ENCODE results near the gene RAET1E. TPM values are rescaled to one million over a fixed set of nuclear protein-coding genes. Genes with fewer than 3 reads are reported as not detected.
"Not testable (repeated sequence)": the region's sequence is repeated elsewhere in the genome, so short reads cannot be mapped to it uniquely, and the experiment has no call there.

The RAET1E gene
- total RNA-seq, 2 experiments from 2014 or later, result not detected

- Mint-ChIP-seq H3K36me3 (ENCODE audit: low read depth) (peaks cover 1% of the 10 kb centered on the region), H3K27ac (no peak overlapping the region), H3K4me3 (no peak overlapping the region), H3K4me1 (no peaks in the 10 kb centered on the region), H3K9me3 (peaks cover 8% of the 10 kb centered on the region), H3K27me3 (peaks cover 27% of the 10 kb centered on the region)
- CTCF ChIA-PET, result no interaction called here
- DNase-seq, result no peak
- POLR2A ChIA-PET, result no interaction called here
Observed at GRCh38 chr6:149913085-149913484, 15.2 kb upstream of the RAET1E start.

DNA sequence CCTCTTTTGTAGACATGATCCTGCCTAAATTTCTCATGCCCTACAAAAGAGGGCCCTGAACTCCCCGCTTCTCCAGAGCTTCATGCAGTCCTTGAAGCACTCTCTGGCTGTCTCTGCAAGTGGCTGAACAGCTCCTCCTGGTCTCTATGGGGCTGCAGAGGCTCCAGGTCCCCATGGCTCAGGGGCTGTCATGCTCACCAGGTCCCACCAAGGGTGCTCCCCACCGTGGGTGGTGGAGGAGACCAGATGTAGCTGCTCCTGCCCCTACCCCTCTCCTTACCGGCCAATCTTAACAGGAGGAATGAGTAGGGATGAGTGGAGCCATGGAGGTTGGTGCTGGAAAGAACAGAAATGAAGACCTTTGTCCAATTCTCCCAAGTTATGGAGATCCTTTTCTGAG, 14.8 kb upstream of the RAET1E start:
- CTCF ChIA-PET; H3K27ac Mint-ChIP-seq; H3K4me1 Mint-ChIP-seq; H3K4me3 Mint-ChIP-seq; H3K36me3 Mint-ChIP-seq (ENCODE audit: low read depth); DNase-seq; POLR2A ChIA-PET: not testable (repeated sequence)
- Mint-ChIP-seq H3K27me3 (peaks cover 29% of the 10 kb centered on the region), H3K9me3 (peaks cover 11% of the 10 kb centered on the region)

DNA sequence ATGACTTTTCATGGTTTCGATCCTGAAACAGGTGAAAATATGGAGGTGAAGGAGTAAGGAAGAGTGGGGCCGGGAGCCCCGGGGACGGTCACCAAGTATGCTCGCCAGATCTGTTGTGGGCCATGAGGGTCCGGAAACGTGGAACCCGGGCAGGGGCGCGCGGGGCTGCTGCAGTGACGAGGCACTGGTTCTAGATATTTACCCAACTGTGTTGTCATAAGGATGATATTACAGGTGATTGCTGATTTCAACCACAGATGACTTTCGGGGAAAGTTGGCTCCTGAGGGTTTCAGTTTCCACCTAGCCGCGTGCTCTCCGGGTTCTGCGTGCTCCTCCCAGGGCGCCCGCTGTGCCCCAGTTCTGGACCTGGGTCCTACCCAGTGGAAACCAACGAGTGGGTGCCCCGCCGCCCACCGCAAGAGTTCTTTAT, 12.8 kb upstream of the RAET1E start:
- Mint-ChIP-seq H3K36me3 (ENCODE audit: low read depth) (peaks cover 2% of the 10 kb centered on the region), H3K9me3 (peaks cover 11% of the 10 kb centered on the region), H3K4me1 (no peaks in the 10 kb centered on the region), H3K27me3 (peaks cover 32% of the 10 kb centered on the region), H3K4me3 (no peak overlapping the region), H3K27ac (no peak overlapping the region)
- ChIA-PET POLR2A (no interaction called here), CTCF (no interaction called here)
- no peak for DNase-seq

DNA sequence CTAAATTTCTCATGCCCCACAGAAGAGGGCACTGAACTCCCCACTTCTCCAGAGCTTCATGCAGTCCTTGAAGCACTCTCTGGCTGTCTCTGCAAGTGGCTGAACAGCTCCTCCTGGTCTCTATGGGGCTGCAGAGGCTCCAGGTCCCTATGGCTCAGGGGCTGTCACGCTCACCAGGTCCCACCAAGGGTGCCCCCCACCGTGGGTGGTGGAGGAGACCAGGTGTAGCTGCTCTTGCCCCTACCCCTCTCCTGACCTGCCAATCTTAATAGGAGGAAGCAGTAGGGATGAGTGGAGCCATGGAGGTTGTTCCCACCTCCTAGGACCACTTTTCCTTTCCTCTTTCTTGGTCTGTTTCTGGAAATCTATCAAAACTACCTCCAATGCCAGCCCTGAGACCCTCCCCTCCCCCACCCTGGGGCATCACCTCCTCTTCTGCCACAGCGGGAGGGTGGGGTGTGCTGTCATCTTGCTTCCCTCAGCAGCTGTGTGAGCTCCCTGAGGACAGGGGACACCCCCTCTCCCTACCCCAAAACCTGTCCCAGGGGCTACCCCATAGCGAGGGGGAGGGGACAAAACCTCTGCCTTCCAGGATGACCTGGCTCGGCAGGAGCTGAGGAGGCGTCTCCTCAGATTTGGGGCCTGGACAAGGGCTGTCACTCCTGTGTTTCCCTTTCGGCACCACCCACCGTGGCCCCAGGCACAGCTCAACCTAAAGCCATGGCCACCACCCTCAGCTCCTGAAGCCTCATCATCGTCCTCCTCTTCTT, 12.0 kb upstream of the RAET1E start:
- H3K27me3 Mint-ChIP-seq, result peaks cover 34% of the 10 kb centered on the region
- ChIA-PET CTCF (no interaction called here), POLR2A (no interaction called here)
- peaks cover 2% of the 10 kb centered on the region for H3K36me3 Mint-ChIP-seq (ENCODE audit: low read depth)
- H3K4me3 Mint-ChIP-seq, result no peak overlapping the region
- no peaks in the 10 kb centered on the region for H3K4me1 Mint-ChIP-seq
- H3K9me3 Mint-ChIP-seq, result peaks cover 11% of the 10 kb centered on the region
- no peak overlapping the region for H3K27ac Mint-ChIP-seq
- DNase-seq, result no peak

DNA sequence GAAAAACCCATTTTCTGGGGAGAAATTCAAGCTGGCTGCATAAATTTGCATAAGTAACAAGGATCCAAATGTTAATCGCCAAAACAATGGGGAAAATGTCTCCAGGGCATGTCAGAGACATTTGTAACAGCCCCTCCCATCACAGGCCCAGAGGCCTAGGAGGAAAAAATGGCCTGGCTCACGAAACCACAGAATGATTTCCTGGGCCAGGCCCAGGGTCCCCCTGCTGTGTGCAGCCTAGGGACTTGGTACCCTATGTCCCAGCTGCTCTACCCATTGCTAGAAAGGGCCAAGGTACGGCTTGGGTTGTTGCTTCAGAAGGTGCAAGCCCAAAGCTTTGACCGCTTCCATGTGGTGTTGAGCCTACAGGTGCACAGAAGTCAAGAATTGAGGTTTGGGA, 10.6 kb upstream of the RAET1E start:
- H3K27me3 Mint-ChIP-seq, result peaks cover 24% of the 10 kb centered on the region
- H3K9me3 Mint-ChIP-seq, result peaks cover 11% of the 10 kb centered on the region
- POLR2A ChIA-PET; H3K27ac Mint-ChIP-seq; H3K4me3 Mint-ChIP-seq; H3K4me1 Mint-ChIP-seq; DNase-seq; CTCF ChIA-PET; H3K36me3 Mint-ChIP-seq (ENCODE audit: low read depth): not testable (repeated sequence)

- CTCF ChIA-PET, result no interaction called here
Observed at GRCh38 chr6:149907317-149907716, 9.4 kb upstream of the RAET1E start.

DNA sequence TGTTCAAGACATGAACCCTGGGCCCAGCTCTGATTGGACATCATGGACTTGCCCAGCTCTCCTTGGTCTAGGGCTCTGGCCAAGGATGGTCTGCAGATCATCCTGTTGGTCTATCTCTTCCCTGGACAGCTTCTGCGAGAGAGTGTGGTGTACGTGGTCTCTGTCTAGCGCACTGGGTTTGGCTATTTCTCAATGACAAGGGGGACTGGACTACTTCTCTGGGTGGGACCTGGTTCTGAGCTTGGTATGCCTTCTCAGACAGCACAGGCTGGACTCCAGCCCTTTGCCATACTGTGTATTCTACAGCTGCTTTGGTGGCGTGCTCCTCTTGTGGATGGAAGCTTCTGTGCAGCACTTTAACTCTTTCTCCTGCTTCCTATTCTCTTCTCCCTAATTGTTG, 8.5 kb upstream of the RAET1E start:
- ChIA-PET CTCF (interaction anchor here (0.6 kb wide), 1 partner anchor 74 kb away, joined by 5 read pairs; no protein-coding TSS in a partner anchor), POLR2A (no interaction called here)
- no peak for DNase-seq
- Mint-ChIP-seq H3K36me3 (ENCODE audit: low read depth) (peaks cover 2% of the 10 kb centered on the region), H3K27ac (no peak overlapping the region), H3K27me3 (peaks cover 18% of the 10 kb centered on the region), H3K9me3 (peaks cover 11% of the 10 kb centered on the region), H3K4me1 (no peaks in the 10 kb centered on the region), H3K4me3 (no peak overlapping the region)

More at GRCh38 chr6:149907317-149907716, 9.4 kb upstream of the RAET1E start:
- Mint-ChIP-seq H3K4me3 (no peak overlapping the region), H3K36me3 (ENCODE audit: low read depth) (peaks cover 2% of the 10 kb centered on the region), H3K9me3 (peaks cover 11% of the 10 kb centered on the region), H3K4me1 (no peaks in the 10 kb centered on the region), H3K27ac (no peak overlapping the region), H3K27me3 (peaks cover 14% of the 10 kb centered on the region)
- POLR2A ChIA-PET, result no interaction called here
- DNase-seq, result no peak

- H3K4me3 Mint-ChIP-seq, result no peak overlapping the region
- H3K36me3 Mint-ChIP-seq (ENCODE audit: low read depth), result peaks cover 2% of the 10 kb centered on the region
- H3K9me3 Mint-ChIP-seq, result peaks cover 11% of the 10 kb centered on the region
- no peaks in the 10 kb centered on the region for H3K4me1 Mint-ChIP-seq
- POLR2A ChIA-PET, result interaction anchor here (1.2 kb wide), 1 partner anchor 9 kb away, joined by 4 read pairs; no protein-coding TSS in a partner anchor
- peaks cover 18% of the 10 kb centered on the region for H3K27me3 Mint-ChIP-seq
- DNase-seq, result no peak
- CTCF ChIA-PET, result interaction anchor here (0.6 kb wide), 1 partner anchor 73 kb away, joined by 5 read pairs; no protein-coding TSS in a partner anchor
- no peak overlapping the region for H3K27ac Mint-ChIP-seq
Observed at GRCh38 chr6:149905911-149906371, 8.0 kb upstream of the RAET1E start.

DNA sequence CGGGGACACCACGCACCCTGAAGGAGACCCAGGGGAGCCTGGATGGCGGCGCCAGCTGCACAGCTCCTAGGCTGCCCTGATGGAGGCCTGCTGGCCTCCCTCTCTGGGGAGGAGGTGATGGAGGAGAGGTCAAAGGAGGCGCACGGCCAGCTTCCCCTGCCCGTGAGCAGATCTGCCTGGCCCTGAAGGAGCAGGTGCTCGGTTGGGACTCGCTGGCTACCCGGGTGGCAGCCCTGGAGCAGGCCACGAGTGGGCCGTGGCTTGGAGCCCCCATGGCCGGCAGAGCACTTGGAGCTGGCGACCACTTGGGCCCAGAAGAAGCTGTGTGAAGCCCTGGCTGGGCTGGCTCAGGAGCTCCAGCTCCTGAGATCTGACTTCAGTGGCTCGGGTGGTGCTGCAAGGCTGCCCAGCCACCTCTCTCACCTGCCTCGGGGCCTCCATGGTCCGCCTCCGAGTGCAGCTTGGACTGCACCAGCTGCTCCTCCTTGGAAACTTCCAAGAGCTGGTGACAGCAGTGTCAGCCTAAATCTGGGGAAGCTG, 7.5 kb upstream of the RAET1E start:
- Mint-ChIP-seq H3K36me3 (ENCODE audit: low read depth) (peaks cover 2% of the 10 kb centered on the region), H3K27ac (no peak overlapping the region), H3K9me3 (peaks cover 11% of the 10 kb centered on the region), H3K4me1 (no peaks in the 10 kb centered on the region), H3K27me3 (peaks cover 17% of the 10 kb centered on the region), H3K4me3 (no peak overlapping the region)
- ChIA-PET CTCF (no interaction called here), POLR2A (interaction anchor here (1.2 kb wide), 1 partner anchor 9 kb away, joined by 4 read pairs; no protein-coding TSS in a partner anchor)
- peak; percentile 1 for DNase-seq

- no peak overlapping the region for H3K4me3 Mint-ChIP-seq
- no peak overlapping the region for H3K27ac Mint-ChIP-seq
- peaks cover 2% of the 10 kb centered on the region for H3K36me3 Mint-ChIP-seq (ENCODE audit: low read depth)
- no peaks in the 10 kb centered on the region for H3K4me1 Mint-ChIP-seq
- ChIA-PET POLR2A (interaction anchor here (1.0 to 1.2 kb wide), 2 partner anchors 8 to 63 kb away, joined by 3 to 4 read pairs; no protein-coding TSS in a partner anchor), CTCF (interaction anchor here (1.1 kb wide), 1 partner anchor 10 kb away, joined by 3 read pairs; no protein-coding TSS in a partner anchor)
- H3K9me3 Mint-ChIP-seq, result peaks cover 11% of the 10 kb centered on the region
- DNase-seq, result peak; percentile 14
- peaks cover 16% of the 10 kb centered on the region for H3K27me3 Mint-ChIP-seq
Observed at GRCh38 chr6:149904661-149905370, 6.9 kb upstream of the RAET1E start.

DNA sequence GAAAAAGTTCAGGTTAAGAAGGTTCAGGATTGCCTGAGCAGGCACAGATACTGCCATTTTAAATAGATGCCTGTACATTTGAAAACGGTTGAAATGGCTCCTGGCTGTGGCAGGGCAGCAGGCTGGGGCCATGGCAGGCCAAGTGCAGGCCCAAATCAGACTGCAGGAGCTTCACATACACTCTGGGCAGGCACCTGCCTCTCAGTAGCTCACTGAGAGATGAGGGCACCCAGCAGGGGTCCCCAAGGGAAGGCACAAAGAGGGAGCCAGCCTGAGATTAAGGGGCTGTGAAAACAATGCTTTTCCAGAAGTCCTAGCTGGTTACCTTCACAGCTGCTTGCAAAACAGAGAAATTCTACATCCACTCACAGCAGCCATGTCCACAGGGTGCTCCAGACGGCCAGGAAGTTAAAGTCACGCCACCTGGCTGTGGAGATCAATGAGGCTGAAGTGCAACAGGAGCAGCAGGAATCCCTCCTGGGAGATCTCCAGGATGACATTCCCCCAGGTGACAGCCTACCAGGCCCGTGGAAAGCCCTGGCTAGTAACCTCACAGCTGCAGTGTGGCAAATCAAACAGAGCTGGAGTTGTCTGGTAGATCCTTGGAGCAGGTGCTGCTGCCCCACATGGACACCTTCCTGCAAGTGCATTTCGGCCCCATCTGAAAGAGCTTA, 6.2 kb upstream of the RAET1E start:
- Mint-ChIP-seq H3K9me3 (peaks cover 11% of the 10 kb centered on the region), H3K4me3 (no peak overlapping the region), H3K27ac (no peak overlapping the region), H3K4me1 (no peaks in the 10 kb centered on the region), H3K27me3 (peaks cover 14% of the 10 kb centered on the region), H3K36me3 (ENCODE audit: low read depth) (peaks cover 2% of the 10 kb centered on the region)
- ChIA-PET POLR2A (interaction anchor here (1.0 kb wide), 1 partner anchor 62 kb away, joined by 3 read pairs; no protein-coding TSS in a partner anchor), CTCF (interaction anchor here (1.1 kb wide), 1 partner anchor 9 kb away, joined by 3 read pairs; no protein-coding TSS in a partner anchor)
- DNase-seq, result peak; percentile 8

DNA sequence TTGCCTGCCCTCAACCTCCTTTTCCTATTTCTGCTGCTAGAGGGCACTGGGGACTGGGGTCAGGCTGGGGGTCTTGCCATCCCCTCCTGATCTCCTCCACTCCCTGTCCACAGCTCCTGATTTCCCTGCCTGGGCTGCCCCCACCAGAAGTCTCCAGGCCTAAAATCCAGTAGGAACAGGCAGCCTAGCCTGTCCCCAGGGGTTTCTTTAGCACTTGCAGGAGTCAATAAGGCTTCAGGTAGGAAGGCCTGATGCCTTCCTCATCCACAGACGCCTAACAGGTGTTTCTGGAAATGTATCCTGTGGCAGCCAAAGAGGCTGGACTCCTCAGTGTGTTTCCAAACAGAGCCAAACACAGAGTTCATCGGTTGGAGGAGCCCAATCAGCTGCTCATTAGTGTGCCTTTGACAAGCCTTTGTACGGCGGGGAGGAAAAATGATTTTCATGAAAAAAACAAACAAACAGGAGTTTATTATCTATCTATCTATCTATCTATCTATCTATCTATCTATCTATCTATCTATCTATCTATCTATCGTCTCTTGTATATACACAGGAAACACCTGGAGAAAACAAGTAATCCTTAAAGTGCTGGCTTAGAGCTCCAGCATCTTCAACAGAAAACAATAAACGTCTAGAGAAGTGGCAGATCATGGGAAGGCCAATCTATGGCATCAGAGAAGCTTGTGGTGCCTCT, 3.7 kb upstream of the RAET1E start:
- POLR2A ChIA-PET, result no interaction called here
- no peaks in the 10 kb centered on the region for H3K9me3 Mint-ChIP-seq
- H3K36me3 Mint-ChIP-seq (ENCODE audit: low read depth), result no peaks in the 10 kb centered on the region
- no peak overlapping the region for H3K27ac Mint-ChIP-seq
- peaks cover 14% of the 10 kb centered on the region for H3K4me1 Mint-ChIP-seq
- H3K4me3 Mint-ChIP-seq, result no peak overlapping the region
- DNase-seq, result no peak
- peaks cover 11% of the 10 kb centered on the region for H3K27me3 Mint-ChIP-seq
- CTCF ChIA-PET, result no interaction called here

Data from activated CD4-positive, alpha-beta memory T cell treated with anti-CD3 and anti-CD28 coated beads, Interleukin-2, amount 10 ng/mL, durations not matched to agents 7 days and 5 days (primary cell).